GM12801 (cell line): ENCODE data around the gene TXK.

Experiments
- TF ChIP-seq, protein P1 (sequence below): IDR thresholded peaks from one replicate; pipeline ENCODE4 v1.5.1; 2011; ENCODE audit warnings: control low read depth; ENCODE audit not compliant: insufficient read length; ENCODE audit errors: extremely low read depth

TXK gene

GRCh38 chr4:48031802-48032525, 102.1 kb downstream of the TXK start:
- TF ChIP-seq, protein P1, sequence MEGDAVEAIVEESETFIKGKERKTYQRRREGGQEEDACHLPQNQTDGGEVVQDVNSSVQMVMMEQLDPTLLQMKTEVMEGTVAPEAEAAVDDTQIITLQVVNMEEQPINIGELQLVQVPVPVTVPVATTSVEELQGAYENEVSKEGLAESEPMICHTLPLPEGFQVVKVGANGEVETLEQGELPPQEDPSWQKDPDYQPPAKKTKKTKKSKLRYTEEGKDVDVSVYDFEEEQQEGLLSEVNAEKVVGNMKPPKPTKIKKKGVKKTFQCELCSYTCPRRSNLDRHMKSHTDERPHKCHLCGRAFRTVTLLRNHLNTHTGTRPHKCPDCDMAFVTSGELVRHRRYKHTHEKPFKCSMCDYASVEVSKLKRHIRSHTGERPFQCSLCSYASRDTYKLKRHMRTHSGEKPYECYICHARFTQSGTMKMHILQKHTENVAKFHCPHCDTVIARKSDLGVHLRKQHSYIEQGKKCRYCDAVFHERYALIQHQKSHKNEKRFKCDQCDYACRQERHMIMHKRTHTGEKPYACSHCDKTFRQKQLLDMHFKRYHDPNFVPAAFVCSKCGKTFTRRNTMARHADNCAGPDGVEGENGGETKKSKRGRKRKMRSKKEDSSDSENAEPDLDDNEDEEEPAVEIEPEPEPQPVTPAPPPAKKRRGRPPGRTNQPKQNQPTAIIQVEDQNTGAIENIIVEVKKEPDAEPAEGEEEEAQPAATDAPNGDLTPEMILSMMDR: no peak

- TF ChIP-seq, protein P1: no peak
Observed at GRCh38 chr4:48030470-48030869, 103.6 kb downstream of the TXK start.

DNA sequence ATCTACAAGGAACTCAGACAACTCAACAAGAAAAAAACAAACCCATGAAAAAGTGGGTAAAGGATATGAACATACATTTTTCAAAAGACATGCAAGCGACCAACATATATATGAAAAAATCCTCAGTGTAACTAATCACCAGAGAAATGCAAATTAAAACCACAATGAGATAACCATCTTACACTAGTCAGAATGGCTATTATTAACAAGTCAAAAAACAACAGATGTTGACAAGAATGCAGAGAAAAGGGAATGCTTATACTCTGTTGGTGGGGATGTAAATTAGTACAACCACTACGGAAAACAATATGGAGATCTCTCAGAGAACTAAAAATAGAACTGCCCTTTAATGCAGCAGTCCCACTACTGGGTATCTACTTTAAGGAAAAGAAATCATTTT, 105.4 kb downstream of the TXK start:
- TF ChIP-seq, protein P1: no peak

GRCh38 chr4:48027653-48028052, 106.4 kb downstream of the TXK start:
- TF ChIP-seq, protein P1: no peak

GRCh38 chr4:48025005-48025404, 109.0 kb downstream of the TXK start:
- TF ChIP-seq, protein P1: no peak

- TF ChIP-seq, protein P1: no peak
Observed at GRCh38 chr4:48024522-48024921, 109.5 kb downstream of the TXK start.

DNA sequence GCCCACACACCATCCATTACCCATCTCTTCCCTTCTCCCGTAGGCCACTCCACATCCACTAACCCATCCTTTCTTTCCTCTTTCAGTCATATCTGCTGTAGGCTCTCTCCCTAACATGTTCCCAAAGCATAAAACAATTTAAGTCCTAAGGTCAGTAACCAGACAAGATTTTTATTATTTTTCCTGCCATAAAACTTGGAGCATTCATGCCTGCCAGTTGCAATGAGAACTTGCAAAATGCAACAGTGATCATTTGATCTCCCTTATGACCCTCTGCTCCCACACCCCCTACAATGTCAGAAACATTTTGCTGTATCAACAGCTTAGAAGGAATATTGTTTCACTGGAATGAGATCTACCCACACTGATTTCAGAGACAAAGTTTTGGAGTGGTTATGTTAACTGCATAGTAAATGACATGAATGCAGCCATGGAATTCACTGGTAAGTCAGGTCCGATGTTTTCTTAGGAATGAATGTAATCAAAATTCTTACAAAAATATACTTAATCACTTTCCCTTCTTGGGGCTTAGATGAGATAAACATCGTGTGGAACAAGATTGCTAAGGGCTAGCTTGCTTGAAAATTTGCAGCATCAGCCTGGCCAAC, 111.8 kb downstream of the TXK start:
- TF ChIP-seq, protein P1: no peak
